Fibroblast of villous mesenchyme (primary cell): ENCODE data around the gene CA5A. TPM values are rescaled to one million over a fixed set of nuclear protein-coding genes. Genes with fewer than 3 reads are reported as not detected.

Experiments used
- DNase-seq: peaks from one replicate; pipeline ENCODE4 v3.0.0-alpha.2; 2010; ENCODE audit warnings: low read depth
- H3K4me3 ChIP-seq: 2 replicates; pipeline ENCODE4 v1.5.1; 2011; ENCODE audit warnings: low read depth, mild to moderate bottlenecking, low read length
- total RNA-seq: library from RNA; depleted of rRNA; stranded (reverse); fragments of >200 nt; gene quantifications from 2 replicates; pipeline ENCODE4 v1.2.3, GENCODE V29; 2012
- TF ChIP-seq, protein P1 (sequence below): IDR thresholded peaks from 2 replicates; pipeline ENCODE4 v1.5.1; 2012; ENCODE audit warnings: low read depth, mild to moderate bottlenecking, low read length; ENCODE audit not compliant: insufficient read depth

CA5A gene
- total RNA-seq, 1 donor, result not detected

DNA sequence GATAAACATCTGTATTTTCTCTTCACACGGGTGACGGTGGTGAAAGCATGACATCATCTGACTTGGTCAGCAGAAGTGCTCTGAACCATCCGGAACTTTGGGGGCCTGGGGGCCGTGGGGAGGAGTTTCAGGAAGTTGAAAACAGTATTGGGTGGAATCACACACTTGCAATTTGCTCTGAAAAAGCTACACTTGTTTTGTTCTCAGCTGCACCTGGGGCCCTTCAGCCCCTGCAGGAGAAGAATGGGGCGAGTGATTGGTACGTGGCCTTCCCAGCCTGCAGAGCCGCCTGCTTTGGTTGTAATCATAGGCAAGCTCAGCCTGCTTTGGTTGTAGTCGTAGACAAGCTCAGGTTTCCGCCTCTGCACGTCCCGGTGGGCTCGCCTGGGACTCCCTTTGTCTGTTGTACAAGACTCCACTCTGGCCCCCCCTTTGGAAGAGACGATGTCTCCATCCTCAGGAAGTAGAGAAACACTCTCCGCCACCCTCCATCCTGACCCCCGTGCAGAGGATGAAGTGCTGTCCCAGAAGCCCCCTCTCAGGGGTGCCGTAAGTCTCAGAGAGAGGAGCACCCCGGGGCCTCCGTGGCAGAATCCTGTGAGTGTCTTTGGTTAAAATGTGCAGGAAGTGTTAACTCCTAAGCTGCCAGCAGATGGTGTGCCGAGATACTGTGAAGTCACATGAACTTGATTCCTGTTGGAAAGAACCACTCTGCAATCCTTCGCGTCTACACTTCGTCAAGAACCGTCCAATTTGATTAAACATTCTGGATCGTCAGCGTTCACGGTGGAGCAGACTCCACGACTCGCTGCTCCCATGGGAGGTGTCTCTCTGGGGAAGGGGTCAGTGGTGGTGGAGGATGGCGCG lies 20.3 kb upstream of the CA5A start:
- H3K4me3 ChIP-seq, result peak overlapping the region; percentile 6
- TF ChIP-seq, protein P1, sequence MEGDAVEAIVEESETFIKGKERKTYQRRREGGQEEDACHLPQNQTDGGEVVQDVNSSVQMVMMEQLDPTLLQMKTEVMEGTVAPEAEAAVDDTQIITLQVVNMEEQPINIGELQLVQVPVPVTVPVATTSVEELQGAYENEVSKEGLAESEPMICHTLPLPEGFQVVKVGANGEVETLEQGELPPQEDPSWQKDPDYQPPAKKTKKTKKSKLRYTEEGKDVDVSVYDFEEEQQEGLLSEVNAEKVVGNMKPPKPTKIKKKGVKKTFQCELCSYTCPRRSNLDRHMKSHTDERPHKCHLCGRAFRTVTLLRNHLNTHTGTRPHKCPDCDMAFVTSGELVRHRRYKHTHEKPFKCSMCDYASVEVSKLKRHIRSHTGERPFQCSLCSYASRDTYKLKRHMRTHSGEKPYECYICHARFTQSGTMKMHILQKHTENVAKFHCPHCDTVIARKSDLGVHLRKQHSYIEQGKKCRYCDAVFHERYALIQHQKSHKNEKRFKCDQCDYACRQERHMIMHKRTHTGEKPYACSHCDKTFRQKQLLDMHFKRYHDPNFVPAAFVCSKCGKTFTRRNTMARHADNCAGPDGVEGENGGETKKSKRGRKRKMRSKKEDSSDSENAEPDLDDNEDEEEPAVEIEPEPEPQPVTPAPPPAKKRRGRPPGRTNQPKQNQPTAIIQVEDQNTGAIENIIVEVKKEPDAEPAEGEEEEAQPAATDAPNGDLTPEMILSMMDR, result peak; percentile 49
- DNase-seq, result peak; percentile 85

DNA sequence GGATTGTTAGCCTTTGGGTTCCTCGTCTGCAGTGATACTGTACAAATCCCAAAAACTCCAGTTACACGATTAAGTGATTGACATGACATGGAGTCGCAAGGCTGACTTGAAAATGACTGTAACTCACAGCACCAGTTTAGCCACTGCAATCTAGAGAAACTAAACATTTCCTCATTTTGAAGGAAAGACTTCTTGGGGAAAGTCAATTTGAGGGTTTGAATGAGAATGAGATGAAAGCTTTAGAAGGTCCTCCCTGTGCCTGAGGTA lies 19.7 kb upstream of the CA5A start:
- TF ChIP-seq, protein P1, result no peak
- no peak overlapping the region for H3K4me3 ChIP-seq
- DNase-seq, result no peak

DNA sequence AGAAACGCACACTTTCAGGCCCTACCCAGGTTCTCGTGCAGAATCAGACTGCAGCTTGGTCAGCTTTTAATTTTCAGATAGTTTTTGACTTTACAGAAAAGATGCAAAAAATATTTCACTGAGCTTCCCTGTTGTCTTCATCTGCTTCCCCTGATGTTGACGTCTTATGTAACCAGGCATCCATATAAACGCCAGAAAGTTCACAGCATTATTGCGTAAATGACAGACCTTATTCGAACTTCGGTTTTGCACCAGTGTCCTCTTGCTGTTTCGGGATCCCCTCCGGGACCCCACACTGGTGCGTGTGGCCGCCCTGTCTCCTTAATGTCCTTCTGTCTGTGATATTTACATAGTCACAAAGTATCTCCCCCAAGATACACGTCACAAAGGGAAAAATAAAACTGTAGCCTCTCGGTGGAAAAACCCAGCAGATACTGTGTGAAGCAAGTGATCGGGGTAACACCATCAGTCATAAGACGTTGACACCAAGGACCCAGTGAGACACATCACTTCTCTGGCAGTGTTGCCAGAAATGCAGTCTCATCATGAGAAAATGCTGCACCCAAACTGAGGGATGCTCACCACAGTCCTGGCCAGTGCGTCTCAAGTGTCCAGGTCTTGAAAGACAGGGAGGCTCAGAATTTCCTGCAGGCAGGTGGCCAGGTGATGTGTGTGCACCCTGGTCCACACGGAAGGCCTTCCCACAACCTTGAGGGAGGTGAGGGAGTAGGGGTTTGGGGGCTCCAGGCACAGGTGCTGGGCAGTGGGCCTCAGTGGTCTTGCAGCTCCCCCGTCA lies 19.2 kb upstream of the CA5A start:
- TF ChIP-seq, protein P1, result no peak
- DNase-seq, result peak; percentile 62
- H3K4me3 ChIP-seq, result no peak overlapping the region

DNA sequence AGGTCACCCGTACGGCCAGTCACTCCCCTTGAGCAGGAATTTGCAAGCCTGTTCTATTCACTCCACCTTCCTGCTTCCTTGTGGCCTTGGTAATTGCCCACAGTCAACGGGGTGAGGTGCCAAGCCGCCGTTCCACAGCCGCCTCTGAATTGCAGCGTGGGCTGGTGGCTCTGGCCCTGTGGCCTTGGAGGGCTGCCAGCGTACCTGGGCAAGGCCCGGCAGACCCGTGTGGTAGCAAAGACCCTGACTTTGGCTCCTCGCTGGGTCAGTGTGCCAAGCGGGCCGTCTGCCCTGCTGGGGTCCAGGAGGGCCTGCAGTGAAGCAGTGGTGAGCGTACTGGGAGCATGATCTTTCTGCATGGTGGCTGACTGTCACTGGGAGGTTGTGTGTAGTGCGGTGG lies 18.5 kb upstream of the CA5A start:
- TF ChIP-seq, protein P1, result no peak
- no peak overlapping the region for H3K4me3 ChIP-seq
- DNase-seq, result no peak

DNA sequence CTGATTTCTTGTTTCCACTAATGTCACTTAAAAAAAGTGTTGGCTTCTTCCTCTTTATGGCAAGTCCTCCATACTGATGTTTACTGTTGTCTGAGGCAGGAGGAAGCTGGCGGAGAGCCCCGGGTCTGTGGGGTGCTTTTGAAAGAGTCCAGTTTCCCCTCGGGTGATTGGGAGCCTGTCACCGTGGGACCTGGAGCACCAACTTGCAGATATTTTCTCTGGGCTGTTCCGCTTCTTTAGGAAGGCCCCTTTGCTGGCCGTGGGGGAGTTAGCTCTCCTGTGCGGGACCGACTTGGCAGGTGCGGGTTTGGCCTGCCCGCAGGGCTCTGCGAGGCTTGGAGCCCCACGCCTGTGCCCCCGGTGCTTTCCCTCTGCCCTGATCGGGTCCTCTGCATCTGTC lies 18.0 kb upstream of the CA5A start:
- H3K4me3 ChIP-seq, result no peak overlapping the region
- DNase-seq, result no peak
- TF ChIP-seq, protein P1, result no peak

DNA sequence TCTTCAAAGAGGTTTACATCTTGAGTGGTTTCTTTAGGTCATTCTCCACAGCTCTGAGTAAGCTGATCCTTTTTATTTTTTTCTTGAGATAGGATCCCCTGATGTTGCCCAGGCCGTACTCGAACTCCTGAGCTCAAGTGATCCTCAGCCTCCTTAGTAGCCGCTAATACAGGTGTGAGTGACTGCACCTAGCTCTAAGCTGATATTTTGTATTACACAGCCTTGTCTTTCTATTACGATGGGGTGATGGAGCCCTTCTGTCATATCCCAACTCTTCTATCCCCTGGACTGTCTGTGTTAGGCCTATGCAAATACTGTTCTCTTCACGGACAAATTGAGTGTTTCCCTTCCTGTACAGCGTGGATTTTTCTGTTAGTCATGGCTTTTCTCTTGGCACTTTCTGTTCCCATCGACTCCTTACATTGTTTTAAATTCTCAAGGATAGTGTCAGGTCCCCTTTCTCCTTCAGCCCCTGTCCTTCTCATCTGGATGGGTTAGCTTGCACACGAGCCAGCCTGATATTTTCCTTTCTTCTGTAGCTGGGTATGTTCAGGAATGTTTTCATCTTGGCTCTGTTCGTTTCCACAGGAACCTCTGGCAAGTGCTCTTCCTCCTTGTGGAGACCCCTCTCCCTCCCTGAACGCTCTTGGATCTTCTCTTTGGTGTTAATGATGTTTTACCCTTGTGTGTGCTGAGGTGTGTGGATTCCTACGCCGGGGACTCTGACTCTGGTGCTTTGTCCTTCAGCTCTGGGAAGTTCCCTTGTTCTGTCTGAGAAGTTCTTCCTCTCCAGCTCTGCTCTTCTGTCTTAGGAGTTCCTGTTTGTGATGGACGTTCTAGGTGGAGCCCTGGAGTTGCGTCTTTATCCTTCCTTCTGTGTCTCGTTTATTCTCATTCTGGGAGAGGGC lies 17.2 kb upstream of the CA5A start:
- no peak for DNase-seq
- no peak overlapping the region for H3K4me3 ChIP-seq
- TF ChIP-seq, protein P1, result no peak
